Measurements from ENCODE around the gene ZBTB12. TPM values are rescaled to one million over a fixed set of nuclear protein-coding genes. Genes with fewer than 3 reads are reported as not detected.

ZBTB12 gene
- total and polyA plus RNA-seq, 3 experiments from 2014 or later = 3.5 to 4.3 TPM; not detected in 1

- Histone ChIP-seq H3K4me1 (ENCODE audit: insufficient read depth, low read length) (no peaks in the 10 kb centered on the region), H3K27ac (ENCODE audit: low read depth, low read length) (no peak overlapping the region), H3K4me3 (ENCODE audit: low read length) (no peak overlapping the region), H3K27me3 (ENCODE audit: insufficient read depth, low read length, poor library complexity, severe bottlenecking) (no peaks in the 10 kb centered on the region), H3K36me3 (ENCODE audit: insufficient read depth, low read length) (peaks cover 26% of the 10 kb centered on the region), H3K9me3 (ENCODE audit: low read length) (no peaks in the 10 kb centered on the region)
- POLR2A ChIA-PET = no interaction called here
- DNase-seq = no peak
- no peak overlapping the region for H3K27ac Mint-ChIP-seq
- no peaks in the 10 kb centered on the region for H3K9me3 Mint-ChIP-seq
- no peak overlapping the region for H3K4me3 Mint-ChIP-seq
- H3K27me3 Mint-ChIP-seq = no peaks in the 10 kb centered on the region
- no peaks in the 10 kb centered on the region for H3K4me1 Mint-ChIP-seq
- H3K36me3 Mint-ChIP-seq = peaks cover 8 to 62% (median 12%) of the 10 kb centered on the region in 3 donors
- CTCF ChIA-PET = no interaction called here
Measured at GRCh38 chr6:31880616-31881015, 21.3 kb downstream of the ZBTB12 start.

DNA sequence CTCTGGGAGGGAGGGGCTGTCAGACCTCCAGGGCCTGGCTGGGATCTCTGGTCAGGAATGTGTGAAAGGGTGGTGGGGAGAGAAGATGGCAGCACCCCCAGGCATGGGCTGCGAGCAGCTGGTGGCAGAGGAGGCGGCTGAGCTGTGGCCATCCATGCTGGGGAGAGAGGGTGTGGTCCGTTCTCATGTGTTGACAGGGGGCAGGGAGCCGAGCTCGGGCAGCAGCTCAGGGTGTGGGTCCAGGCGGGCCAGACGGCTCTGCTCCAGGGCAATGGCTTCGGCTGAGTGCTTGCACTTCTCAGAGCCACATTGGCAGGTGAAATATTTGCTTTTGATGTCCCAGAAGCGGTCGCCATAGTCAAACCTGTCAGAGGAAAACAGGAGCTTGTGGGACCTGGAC lies 22.0 kb downstream of the ZBTB12 start:
- Histone ChIP-seq H3K4me1 (ENCODE audit: insufficient read depth, low read length) (no peaks in the 10 kb centered on the region), H3K9me3 (ENCODE audit: low read length) (no peaks in the 10 kb centered on the region), H3K27me3 (ENCODE audit: insufficient read depth, low read length, poor library complexity, severe bottlenecking) (no peaks in the 10 kb centered on the region), H3K27ac (ENCODE audit: low read depth, low read length) (no peak overlapping the region), H3K4me3 (ENCODE audit: low read length) (no peak overlapping the region), H3K36me3 (ENCODE audit: insufficient read depth, low read length) (peaks cover 26% of the 10 kb centered on the region)
- Mint-ChIP-seq H3K4me1 (no peaks in the 10 kb centered on the region), H3K9me3 (no peaks in the 10 kb centered on the region), H3K27ac (no peak overlapping the region), H3K27me3 (no peaks in the 10 kb centered on the region), H3K4me3 (no peak overlapping the region), H3K36me3 (peaks cover 8 to 56% (median 9%) of the 10 kb centered on the region in 3 donors)
- POLR2A ChIA-PET = no interaction called here
- DNase-seq = no peak
- CTCF ChIA-PET = no interaction called here

DNA sequence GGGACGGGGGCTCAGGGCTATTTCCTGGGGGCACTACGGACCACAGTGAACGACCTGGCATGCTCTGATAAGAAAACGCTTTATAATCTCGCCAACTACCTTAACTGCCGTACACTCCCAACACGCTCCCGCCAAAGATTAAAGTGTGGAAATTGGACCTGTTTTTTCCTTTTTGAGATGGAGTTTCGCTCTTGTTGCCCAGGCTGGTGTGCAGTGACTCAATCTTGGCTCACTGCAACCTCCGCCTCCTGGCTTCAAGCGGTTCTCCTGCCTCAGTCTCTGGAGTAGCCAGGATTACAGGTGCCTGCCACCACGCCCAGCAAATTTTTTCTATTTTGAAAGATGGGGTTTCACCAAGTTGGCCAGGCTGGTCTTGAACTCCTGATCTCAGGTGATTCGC lies 22.7 kb downstream of the ZBTB12 start:
- Mint-ChIP-seq H3K27ac (no peak overlapping the region), H3K4me1 (no peaks in the 10 kb centered on the region), H3K27me3 (no peaks in the 10 kb centered on the region), H3K9me3 (no peaks in the 10 kb centered on the region), H3K36me3 (peaks cover 8 to 48% (median 9%) of the 10 kb centered on the region in 3 donors), H3K4me3 (no peak overlapping the region)
- ChIA-PET POLR2A (no interaction called here), CTCF (no interaction called here)
- Histone ChIP-seq H3K27me3 (ENCODE audit: insufficient read depth, low read length, poor library complexity, severe bottlenecking) (no peaks in the 10 kb centered on the region), H3K9me3 (ENCODE audit: low read length) (no peaks in the 10 kb centered on the region), H3K4me1 (ENCODE audit: insufficient read depth, low read length) (no peaks in the 10 kb centered on the region), H3K36me3 (ENCODE audit: insufficient read depth, low read length) (peaks cover 26% of the 10 kb centered on the region), H3K27ac (ENCODE audit: low read depth, low read length) (no peak overlapping the region), H3K4me3 (ENCODE audit: low read length) (no peak overlapping the region)
- DNase-seq = no peak

GRCh38 chr6:31878726-31879125 lies 23.2 kb downstream of the ZBTB12 start, which contains the start of gene SLC44A4:
TSS of gene SLC44A4 (minus strand) at chr6:31878997. CDS start at chr6:31878980, 17 bp downstream.
- POLR2A ChIA-PET = no interaction called here

DNA sequence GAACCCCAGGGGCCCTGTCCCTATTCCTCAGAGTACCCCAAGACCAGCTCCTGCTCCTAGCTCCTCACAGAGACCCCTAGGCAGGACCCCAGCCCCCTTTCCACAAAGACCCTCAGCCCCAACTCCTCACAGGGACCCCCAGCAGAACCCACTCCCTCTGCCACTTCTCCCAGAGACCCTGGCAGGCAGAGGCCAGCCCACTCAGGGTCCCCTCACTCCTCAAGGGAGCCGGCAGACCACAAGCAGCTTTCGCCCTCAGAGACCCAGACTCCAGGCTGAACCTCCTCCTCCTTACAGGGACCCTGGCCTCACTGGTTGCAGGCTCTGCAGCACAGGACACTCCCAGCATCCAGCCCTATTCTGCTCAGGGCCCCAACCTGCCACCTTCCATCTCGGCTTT lies 23.7 kb downstream of the ZBTB12 start:
- no peaks in the 10 kb centered on the region for H3K27me3 ChIP-seq (ENCODE audit: insufficient read depth, low read length, poor library complexity, severe bottlenecking)
- no peaks in the 10 kb centered on the region for H3K4me1 ChIP-seq (ENCODE audit: insufficient read depth, low read length)
- peaks cover 18% of the 10 kb centered on the region for H3K36me3 ChIP-seq (ENCODE audit: insufficient read depth, low read length)
- Mint-ChIP-seq H3K4me3 (no peak overlapping the region), H3K27me3 (no peaks in the 10 kb centered on the region), H3K4me1 (no peaks in the 10 kb centered on the region), H3K27ac (peak overlapping the region in 1 of 8 donors; percentile 82), H3K36me3 (peaks cover 8 to 39% (median 9%) of the 10 kb centered on the region in 3 donors), H3K9me3 (no peaks in the 10 kb centered on the region)
- no peak overlapping the region for H3K4me3 ChIP-seq (ENCODE audit: low read length)
- no peak for DNase-seq
- H3K27ac ChIP-seq (ENCODE audit: low read depth, low read length) = no peak overlapping the region
- H3K9me3 ChIP-seq (ENCODE audit: low read length) = no peaks in the 10 kb centered on the region
- POLR2A ChIA-PET = no interaction called here
- CTCF ChIA-PET = no interaction called here

More at GRCh38 chr6:31878726-31879125, 23.2 kb downstream of the ZBTB12 start, which contains the start of gene SLC44A4:
- Histone ChIP-seq H3K9me3 (ENCODE audit: low read length) (no peaks in the 10 kb centered on the region), H3K27ac (ENCODE audit: low read depth, low read length) (no peak within 1 kb of the TSS), H3K4me1 (ENCODE audit: insufficient read depth, low read length) (no peaks in the 10 kb centered on the region), H3K36me3 (ENCODE audit: insufficient read depth, low read length) (peaks cover 22% of the 10 kb centered on the region), H3K4me3 (ENCODE audit: low read length) (no peak within 1 kb of the TSS), H3K27me3 (ENCODE audit: insufficient read depth, low read length, poor library complexity, severe bottlenecking) (no peaks in the 10 kb centered on the region)
- Mint-ChIP-seq H3K4me1 (no peaks in the 10 kb centered on the region), H3K27ac (peak within 1 kb of the TSS in 2 of 8 donors; percentile 17 to 82), H3K9me3 (no peaks in the 10 kb centered on the region), H3K36me3 (peaks cover 8 to 44% (median 9%) of the 10 kb centered on the region in 3 donors), H3K27me3 (no peaks in the 10 kb centered on the region), H3K4me3 (no peak within 1 kb of the TSS)
- DNase-seq = no peak
- CTCF ChIA-PET = no interaction called here

DNA sequence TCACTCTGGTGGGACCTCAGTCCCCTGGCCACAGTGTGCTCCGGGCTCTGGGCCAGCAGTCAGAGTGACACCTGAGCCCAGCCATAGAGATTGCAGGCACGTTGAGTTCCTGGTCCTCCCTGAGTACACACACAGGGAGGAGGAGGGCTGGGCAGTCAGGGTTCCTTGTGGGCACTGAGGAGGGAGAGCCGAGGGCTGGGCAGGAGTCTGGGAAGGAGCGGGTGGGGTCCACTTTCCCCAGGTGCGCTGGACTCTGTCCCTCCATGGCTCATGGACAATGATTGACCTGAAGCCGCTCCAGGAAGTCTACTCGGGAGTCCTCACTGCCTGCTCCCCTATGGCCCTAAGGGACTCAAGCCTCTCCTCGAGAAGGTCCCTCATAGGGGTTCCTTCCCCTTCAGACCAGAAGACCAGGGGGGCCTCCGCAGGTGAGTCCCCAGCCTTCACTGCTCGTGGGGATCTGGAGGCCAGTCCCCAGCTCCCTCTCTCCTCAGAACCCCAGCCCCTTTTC lies 24.2 kb downstream of the ZBTB12 start:
- Histone ChIP-seq H3K9me3 (ENCODE audit: low read length) (no peaks in the 10 kb centered on the region), H3K4me1 (ENCODE audit: insufficient read depth, low read length) (no peaks in the 10 kb centered on the region), H3K27ac (ENCODE audit: low read depth, low read length) (no peak overlapping the region), H3K4me3 (ENCODE audit: low read length) (no peak overlapping the region), H3K27me3 (ENCODE audit: insufficient read depth, low read length, poor library complexity, severe bottlenecking) (no peaks in the 10 kb centered on the region), H3K36me3 (ENCODE audit: insufficient read depth, low read length) (peaks cover 13% of the 10 kb centered on the region)
- Mint-ChIP-seq H3K36me3 (peaks cover 8 to 34% (median 9%) of the 10 kb centered on the region in 3 donors), H3K4me3 (no peak overlapping the region), H3K27me3 (no peaks in the 10 kb centered on the region), H3K9me3 (no peaks in the 10 kb centered on the region), H3K4me1 (no peaks in the 10 kb centered on the region), H3K27ac (no peak overlapping the region)
- ChIA-PET POLR2A (no interaction called here), CTCF (no interaction called here)
- no peak for DNase-seq

GRCh38 chr6:31877125-31877650 lies 24.7 kb downstream of the ZBTB12 start:
- POLR2A ChIA-PET = no interaction called here
- Histone ChIP-seq H3K27me3 (ENCODE audit: insufficient read depth, low read length, poor library complexity, severe bottlenecking) (no peaks in the 10 kb centered on the region), H3K4me1 (ENCODE audit: insufficient read depth, low read length) (no peaks in the 10 kb centered on the region), H3K4me3 (ENCODE audit: low read length) (no peak overlapping the region), H3K27ac (ENCODE audit: low read depth, low read length) (no peak overlapping the region), H3K36me3 (ENCODE audit: insufficient read depth, low read length) (peaks cover 8% of the 10 kb centered on the region), H3K9me3 (ENCODE audit: low read length) (no peaks in the 10 kb centered on the region)
- CTCF ChIA-PET = interaction anchor here (0.8 kb wide), 1 partner anchor 12 kb away, joined by 3 read pairs; no protein-coding TSS in a partner anchor
- H3K36me3 Mint-ChIP-seq = peaks cover 8 to 29% (median 9%) of the 10 kb centered on the region in 3 donors
- H3K27me3 Mint-ChIP-seq = no peaks in the 10 kb centered on the region
- H3K9me3 Mint-ChIP-seq = no peaks in the 10 kb centered on the region
- peak overlapping the region in 1 of 8 donors; percentile 55 for H3K27ac Mint-ChIP-seq
- DNase-seq = no peak
- no peaks in the 10 kb centered on the region for H3K4me1 Mint-ChIP-seq
- H3K4me3 Mint-ChIP-seq = no peak overlapping the region

DNA sequence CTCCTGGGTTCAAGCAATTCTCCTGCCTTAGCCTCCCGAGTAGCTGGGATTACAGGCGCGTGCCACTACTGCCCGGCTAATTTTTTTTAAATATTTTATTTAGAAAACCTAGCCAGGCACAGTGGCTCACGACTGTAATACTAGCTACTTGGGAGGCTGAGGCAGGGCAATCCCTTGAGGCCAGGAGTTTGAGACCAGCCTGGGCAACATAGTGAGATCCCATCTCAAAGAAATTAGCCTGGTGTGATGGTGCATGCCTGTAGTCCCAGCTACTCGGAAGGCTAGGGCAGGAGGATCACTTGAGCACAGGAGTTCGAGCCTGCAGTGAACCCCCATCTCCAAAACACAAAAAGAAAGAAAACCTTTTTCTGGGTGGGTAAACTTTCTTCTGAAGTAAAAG lies 25.5 kb downstream of the ZBTB12 start:
- no peak overlapping the region for H3K27ac ChIP-seq (ENCODE audit: low read depth, low read length)
- Mint-ChIP-seq H3K36me3 (peaks cover 4 to 22% (median 6%) of the 10 kb centered on the region in 3 donors), H3K27me3 (peaks cover 0 to 4% of the 10 kb centered on the region in 2 donors), H3K4me3 (no peak overlapping the region), H3K27ac (no peak overlapping the region), H3K4me1 (peaks cover 0 to under 1% (median 0%) of the 10 kb centered on the region in 3 donors), H3K9me3 (no peaks in the 10 kb centered on the region)
- peaks cover 5% of the 10 kb centered on the region for H3K36me3 ChIP-seq (ENCODE audit: insufficient read depth, low read length)
- ChIA-PET CTCF (interaction anchor here (0.8 kb wide), 1 partner anchor 13 kb away, joined by 3 read pairs; no protein-coding TSS in a partner anchor), POLR2A (no interaction called here)
- no peaks in the 10 kb centered on the region for H3K9me3 ChIP-seq (ENCODE audit: low read length)
- H3K27me3 ChIP-seq (ENCODE audit: insufficient read depth, low read length, poor library complexity, severe bottlenecking) = no peaks in the 10 kb centered on the region
- H3K4me3 ChIP-seq (ENCODE audit: low read length) = no peak overlapping the region
- H3K4me1 ChIP-seq (ENCODE audit: insufficient read depth, low read length) = no peaks in the 10 kb centered on the region
- DNase-seq = no peak

Data from CD8-positive, alpha-beta memory T cell (primary cell).